HG03378 (cell line): ENCODE results near the gene TMEM79.
A peak's percentile ranks its signal among the peaks of the same experiment; 100 is the strongest.
"Not testable (repeated sequence)": the region's sequence is repeated elsewhere in the genome, so short reads cannot be mapped to it uniquely, and the experiment has no call there.

Source experiments
- ATAC-seq: cut with Tn5 transposase; IDR thresholded peaks from one replicate; pipeline ENCODE4 v1.9.1; 2021; ENCODE audit warnings: mild to moderate bottlenecking, moderate library complexity; ENCODE audit not compliant: unreplicated experiment

Gene TMEM79

DNA sequence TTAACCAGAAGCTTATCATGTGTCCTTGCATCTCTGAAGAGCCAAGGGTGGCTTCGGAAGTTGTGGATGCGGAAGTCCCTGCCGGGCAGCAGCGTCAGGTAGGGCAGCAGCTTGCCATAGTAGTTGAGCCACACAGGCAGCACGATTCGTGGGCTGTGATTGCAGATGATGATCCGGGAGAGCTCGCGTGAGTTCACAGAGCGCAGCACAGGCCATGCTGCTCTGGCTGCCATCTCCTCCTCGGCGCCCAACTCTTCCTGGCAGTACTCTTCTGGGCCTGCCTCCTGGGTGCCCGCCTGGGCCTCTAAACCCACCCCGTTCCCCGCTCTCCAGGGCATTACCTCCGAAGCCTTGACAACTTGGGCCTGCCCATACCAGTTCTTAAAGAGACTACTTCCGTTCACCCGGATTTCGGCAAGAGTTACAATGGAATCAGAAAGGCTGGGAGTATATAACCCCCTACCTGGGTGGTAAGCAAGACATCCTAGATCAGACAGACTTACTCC, 14.8 kb downstream of the TMEM79 start, which contains the start of gene VHLL:
Gene VHLL, minus strand, starts transcription at position 456 of the 506 bp plus-strand sequence. Its CDS starts 118 bp downstream, at position 338.
- ATAC-seq: no peak

DNA sequence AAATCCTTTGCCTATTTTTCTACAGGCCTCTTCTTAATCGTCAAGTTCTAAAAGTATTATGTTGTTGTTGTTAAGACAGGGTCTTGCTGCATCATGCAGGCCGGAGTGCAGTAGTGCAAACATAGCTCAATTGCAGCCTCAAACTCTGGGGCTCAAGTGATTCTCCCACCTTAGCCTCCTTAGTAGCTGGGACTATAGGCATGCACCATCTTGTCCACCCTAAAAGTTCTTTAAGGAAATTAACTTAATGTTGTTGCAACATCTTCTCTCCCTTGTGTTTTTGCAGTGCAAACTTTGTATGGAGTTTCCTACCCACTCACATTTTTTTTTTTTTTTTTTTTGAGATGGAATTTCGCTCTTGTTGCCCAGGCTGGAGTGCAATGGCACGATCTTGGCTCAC, 19.1 kb downstream of the TMEM79 start:
- no peak for ATAC-seq

DNA sequence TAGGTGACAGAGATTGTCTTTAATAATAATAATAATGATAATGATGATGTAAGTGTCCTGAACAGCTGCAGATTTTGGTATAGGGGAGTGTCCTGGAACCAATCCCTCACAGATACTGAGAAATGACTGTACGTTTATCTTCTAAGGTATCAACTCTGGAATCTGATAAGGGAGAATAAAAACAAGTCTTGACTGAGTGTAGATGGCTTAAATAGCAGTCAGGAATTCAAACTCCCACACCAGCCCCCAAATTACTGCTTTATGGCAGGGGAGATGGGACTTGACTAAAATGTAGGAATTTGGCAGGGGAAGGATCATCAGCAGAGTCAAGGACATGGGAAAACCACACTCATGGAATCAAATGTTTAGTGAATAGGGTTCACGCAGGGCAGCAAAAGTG, 21.1 kb downstream of the TMEM79 start:
- ATAC-seq: no peak

DNA sequence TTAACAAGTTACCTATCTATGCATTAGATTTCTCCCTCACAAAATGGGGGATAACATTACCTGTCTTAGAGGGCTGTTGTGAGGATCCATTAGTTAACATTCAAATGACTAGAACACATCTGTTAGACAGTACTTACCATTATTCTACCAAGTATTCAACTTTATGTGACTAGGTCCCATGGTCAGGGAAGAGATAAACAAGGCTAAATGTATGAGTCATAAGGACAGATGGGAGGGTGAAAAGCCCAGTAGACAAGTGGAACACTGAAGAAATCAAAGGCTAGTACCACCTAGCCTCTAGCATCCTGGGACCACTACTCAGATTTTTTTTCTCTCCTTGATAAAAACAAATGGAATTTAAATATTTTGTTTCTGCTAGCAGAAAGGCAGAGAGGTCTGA, 24.0 kb downstream of the TMEM79 start:
- ATAC-seq: no peak

DNA sequence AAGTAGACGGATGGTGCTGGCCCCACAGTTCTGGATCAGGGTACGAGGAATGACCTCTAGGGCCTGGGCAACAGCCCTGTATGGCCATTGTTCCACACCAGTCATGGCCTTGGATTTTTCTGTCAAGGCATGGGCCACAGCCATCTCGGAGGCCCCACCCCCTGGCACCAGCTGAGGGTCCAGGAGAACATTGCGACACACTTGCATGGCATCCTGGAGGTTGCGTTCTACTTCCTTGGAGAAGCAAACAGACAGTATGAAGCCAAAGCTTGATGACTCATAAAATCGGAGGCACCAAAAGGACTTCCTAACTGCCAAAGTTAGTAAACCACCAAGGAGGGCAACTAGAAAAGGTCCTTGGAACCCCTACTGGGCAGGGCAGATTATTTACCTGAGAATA, 26.8 kb downstream of the TMEM79 start:
- no peak for ATAC-seq

DNA sequence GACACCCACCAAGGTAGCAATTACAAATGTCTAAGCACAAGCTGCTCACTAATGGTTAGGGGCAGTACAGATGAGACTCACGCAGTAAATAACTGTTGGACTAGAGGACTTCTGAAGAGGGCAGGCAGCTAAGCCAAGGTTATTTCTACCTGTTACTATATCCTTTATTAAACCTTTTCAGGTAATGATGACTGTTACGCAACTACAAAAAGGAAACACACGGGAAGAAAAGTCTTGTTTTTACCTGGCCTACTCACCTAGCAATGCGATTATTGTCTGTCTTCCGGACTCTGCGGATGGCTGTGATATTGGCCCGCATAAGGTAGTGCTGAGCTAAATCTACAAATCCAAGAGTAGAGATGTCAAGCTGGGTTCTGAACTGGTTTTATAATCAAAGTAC, 32.8 kb downstream of the TMEM79 start:
- no peak for ATAC-seq

DNA sequence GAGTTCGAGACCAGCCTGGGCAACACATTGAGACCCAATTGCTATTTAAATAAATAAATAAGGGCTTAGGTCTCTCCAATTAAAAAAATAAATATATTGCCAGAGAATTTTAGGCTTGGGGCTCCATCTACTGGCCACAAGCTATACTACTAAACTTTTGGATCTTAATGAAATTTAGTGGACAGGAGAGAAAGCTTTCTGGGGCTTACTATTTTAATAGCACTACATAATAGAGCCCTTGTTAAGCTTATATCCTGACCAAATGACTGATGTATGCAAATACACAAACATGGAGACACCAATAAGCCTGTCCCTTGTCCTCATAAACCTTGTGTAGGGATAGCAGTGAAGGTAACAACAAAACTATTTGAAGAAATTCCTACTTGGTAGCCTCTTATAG, 35.5 kb downstream of the TMEM79 start:
- no peak for ATAC-seq

DNA sequence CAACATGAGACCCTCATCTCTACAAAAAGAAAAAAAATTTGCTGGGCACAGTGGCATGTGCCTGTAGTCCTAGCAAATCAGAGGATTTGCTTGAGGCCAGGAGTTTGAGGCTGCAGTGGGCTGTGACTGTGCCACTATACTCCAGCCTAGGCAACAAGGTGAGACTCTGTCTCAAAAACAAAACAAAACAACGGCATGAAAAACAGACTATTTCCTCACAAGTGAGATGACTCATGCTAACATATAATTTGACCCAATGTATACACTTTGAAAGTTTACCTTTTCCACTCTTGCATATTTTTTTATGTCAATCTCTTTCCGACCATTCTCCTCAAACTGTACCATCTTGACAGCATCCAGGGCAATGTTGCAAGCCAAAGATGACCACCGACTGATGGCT, 36.4 kb downstream of the TMEM79 start:
- ATAC-seq: no peak

DNA sequence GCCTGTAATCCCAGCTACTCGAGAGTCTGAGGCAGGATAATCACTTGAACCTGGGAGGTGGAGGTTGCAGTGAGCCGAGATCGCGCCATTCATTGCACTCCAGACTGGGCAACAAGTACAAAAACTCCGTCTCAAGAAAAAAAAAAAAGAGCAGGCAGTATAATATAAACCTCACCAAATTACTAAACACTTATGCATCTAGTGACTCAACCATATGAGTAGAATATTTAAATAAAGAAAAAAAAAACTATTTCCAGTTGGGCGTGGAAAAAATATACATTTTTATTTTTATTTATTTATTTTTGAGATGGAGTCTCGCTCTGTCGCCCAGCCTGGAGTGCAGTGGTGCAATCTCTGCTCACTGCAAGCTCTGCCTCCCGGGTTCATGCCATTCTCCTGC, 39.1 kb downstream of the TMEM79 start:
- ATAC-seq: not testable (repeated sequence)

DNA sequence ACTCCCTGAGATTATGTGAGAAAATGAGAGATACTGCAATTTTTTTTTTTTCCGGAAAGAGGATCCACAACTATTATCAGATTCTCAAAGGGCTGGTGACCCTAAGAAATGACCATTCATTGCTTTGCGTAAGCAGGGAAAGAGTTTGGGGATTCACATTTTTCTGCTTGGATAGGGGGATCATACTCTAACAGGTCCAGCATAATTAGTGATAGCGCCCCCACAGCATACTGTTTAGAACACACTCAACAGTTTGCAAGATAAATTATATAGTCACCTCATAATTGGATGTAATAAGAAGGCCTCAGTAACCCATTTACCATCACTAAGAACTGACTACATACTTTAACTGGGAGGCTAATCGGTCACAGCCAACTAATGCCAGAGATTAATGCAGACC, 52.1 kb downstream of the TMEM79 start:
- no peak for ATAC-seq

DNA sequence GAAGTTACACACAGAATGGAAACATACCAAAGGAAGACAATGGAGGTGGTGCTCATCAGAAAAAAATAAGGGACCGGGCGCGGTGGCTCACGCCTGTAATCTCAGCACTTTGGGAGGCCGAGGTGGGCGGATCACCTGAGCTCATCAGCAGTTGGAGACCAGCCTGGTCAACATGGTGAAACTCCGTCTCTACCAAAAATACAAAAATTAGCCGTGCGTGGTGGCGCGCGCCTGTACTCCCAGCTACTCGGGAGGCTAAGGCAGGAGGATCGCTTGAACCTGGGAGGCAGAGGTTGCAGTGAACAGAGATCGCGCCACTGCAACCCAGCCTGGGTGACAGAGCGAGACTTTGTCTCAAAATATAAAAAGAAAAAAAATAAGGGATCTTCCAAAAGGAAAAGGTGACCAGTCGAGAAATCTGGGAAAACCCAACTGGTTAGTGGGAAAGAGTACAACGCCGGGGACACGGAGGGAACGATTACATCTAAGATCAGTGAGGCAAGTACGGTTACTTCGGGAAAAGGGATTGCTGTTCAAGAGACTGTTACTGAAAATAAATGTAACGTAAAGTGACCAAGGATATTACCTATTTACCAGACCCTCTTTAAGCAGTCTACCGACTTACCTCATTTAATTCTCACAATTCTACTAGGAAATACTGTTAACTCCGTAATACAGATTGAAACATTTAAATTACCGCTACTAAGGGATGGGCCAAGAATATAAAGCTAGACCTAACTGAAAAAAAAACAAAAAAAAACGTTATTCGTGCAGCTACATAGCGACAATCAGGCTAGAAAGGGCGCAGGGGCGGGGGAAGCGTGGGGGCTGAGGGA, 53.1 kb downstream of the TMEM79 start:
- no peak for ATAC-seq

DNA sequence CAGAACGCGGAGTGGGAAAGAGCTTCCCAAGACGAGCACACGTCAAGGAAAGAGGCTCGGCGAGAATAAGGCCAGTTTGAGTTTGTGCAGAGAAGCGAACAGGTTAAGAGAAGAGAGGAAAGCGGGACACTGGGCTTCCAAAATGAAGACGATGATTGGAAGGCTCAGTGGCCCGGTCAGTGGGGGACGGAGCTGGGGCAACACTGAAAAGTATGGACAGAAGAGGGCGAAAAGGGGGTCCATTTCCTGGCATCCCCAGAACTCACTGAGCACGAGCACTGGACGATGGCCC, 53.7 kb downstream of the TMEM79 start:
- ATAC-seq: no peak

DNA sequence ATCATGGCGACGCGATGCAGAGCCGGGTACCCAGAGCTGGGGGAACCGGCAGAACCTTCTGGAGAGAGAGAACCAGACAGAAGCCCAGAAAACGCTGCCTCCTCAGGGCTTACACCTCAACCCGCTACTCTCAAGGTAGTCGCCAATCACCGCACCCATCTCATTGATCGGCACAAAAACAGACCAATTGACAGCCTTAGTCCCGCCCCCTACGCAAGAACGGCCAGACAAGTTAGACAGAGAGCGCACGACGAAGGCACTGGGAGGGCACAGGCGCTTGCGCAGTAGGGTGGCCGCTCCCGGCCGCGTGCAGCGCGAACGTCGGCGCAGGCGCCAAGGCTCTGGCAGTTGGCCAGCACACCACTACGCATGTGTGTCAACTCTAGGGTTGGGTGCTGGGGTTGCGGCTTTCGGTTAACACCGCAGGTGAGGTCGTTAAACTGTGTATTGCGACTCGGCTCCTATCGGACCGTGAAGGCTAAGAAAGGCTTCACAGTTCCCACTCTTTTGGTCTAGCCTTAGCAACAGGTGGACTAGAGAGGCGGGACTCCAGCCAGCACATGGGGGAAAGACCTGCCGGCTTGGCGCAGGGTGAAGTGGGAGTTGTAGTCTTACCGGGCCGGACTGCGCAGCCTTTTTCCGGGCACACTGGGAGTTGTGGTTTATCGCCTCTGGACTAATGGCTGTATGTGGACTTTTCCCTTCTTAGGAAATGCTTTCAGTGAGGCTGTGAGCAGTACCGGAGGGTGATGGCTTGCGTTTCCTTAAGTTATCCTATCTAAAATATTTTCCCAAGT, 54.3 kb downstream of the TMEM79 start, which contains the start of the genes CCT3 and TSACC:
Gene CCT3, minus strand, starts transcription at position 113 of the 797 bp plus-strand sequence. Its CDS starts 108 bp downstream, at position 5.
Gene TSACC, plus strand, starts transcription at position 347 of the 797 bp plus-strand sequence. CDS start 1,232 bp downstream, outside the sequence.
- ATAC-seq: peak; percentile 92
